ENCODE data around the gene CACNA2D2.

DNA sequence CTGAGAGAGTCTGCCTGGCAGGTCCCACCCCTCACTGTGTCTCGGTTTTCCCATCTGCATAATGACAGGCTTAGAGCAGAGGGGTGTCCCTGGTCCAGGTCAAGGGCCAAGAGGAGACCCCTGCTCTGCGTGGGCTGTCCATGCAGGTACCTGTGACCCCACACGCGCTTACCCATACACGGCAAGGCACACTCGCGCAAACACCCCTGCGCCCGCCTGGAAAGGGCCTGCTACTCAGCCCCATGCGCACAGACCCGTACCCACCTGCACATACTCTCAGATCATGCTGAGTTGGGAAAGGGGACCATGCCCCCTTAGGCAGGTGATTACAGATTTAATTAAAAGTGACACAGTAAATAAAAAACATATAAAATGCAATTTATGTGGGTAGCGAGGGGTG lies 120.7 kb downstream of the CACNA2D2 start:
- TF ChIP-seq SUZ12 (IDR thresholded peaks at IDR 0.05): no peak
- no peak for TF ChIP-seq ARNT (IDR thresholded peaks at IDR 0.05)
- no peak for TF ChIP-seq LEF1 (IDR thresholded peaks at IDR 0.05; ENCODE audit: borderline replicate concordance)

Data from HEK293T (cell line).